Activated T-cell treated with anti-CD3 and anti-CD28 coated beads, Interleukin-2, amount 50 U/mL, for 48 hours (primary cell): Measurements from ENCODE around the gene MYO1F.
"Not testable (repeated sequence)": the region's sequence is repeated elsewhere in the genome, so short reads cannot be mapped to it uniquely, and the experiment has no call there.

Experiments used
- DNase-seq, 2 experiments: peaks; one replicate each; pipeline ENCODE4 v3.0.0-alpha.2; 2020

MYO1F gene

DNA sequence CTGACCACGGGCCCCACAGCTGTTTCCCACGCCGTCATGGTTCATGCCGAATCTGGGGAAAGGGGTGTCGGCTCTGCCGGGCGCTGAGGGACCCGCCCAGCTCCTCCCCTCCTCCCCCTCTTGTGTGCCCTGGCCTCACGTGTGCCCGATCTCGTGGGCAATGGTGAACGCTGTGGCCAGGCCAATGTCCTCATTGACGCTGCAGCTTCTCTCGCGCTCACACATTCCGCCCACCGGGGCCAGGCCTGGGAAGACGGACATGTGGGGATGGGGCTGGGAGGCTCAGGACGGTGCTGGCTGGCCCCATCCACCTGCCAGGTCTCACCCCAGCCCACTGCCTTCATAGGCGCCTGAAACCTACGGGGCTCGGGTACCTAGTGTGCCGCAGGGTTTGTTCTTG is 18.9 kb upstream of the MYO1F start:
- no peak for DNase-seq

DNA sequence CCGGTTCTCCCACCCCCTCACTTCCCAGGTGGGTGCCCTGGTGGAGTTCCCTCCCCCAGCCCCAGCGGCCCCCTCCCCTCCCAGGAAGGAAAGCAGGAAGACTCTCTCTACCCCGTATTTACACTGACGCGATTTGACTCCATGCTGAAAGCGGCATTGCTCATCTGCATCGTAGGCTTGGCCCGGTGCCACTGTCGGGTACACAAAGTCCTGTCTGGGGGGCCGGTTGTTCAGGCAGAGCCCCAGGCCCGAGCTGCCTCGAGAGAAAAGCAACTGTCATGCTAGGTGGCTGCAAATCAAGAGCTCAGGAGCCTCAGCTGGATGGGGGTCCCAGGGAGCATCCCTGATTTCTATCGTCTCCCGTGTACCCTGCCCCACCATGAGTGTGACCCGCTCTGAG is 18.4 kb upstream of the MYO1F start:
- DNase-seq: no peak

- no peak for DNase-seq
Observed at GRCh38 chr19:8593931-8594330, 16.7 kb upstream of the MYO1F start.

DNA sequence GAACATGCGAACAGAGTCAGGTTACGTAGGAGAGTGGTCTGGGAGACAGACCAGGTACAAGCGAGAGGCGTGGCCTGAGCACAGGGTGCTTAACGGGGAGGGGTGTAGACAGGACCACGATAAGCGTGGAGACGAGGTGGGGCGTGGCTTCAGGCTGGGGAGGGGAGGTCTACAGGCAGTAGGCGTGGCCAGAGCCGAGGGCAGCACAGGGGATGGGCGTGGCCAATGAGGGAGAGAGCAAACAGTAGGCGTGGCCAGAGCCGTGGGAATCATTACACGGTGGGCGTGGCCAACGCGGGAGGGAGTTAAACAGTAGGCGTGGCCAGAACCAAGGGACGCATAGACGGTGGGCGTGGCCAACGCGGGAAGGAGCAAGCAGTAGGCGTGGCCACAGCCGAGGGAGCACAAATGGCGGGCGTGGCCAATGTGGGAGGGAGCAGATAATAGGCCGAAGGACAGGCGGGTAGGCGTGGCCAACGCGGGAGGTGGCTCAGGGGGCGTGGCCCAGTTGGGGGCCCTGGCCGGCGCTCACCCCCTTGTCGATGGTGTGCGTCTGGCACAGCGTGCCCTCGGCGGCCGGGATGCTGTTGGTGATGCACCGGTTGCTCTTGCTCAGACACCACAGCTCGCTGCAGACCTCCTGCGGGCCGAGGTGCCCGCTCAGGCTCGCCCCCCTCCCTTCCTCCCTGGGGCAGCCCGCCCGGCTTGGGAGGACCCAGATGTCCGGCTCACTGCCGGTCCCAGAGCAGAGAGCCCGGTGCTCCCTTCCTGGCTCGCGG is 15.2 kb upstream of the MYO1F start:
- DNase-seq: peak; percentile 99

DNA sequence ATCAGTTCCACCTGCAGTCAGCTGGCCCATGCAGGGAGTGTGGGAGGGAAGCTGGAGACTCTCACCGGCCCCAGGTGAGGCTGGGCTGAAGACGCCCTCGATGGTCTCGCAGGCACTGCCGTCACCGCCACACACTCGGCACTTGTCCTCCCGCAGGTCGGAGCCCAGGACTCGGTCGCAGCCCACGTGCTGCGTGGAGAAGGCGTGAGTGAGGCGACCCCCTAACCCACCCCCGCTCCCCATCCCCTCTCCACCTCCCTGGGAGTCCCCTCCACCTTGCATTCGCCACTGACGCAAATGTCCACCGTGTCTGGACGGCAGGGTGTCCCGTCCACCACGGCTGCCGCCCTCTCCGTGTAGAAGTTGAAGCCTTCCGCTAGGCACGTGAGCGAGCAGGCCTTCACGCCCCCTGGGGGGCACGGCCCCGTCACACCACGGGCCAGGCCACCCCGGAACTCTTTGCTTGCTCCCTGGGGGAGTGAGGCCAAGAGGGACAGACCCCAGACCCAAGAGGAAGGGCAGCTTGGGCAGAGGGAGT is 12.0 kb upstream of the MYO1F start:
- no peak for DNase-seq

- DNase-seq: peak; percentile 75 to 77
Observed at GRCh38 chr19:8585894-8586750, 8.9 kb upstream of the MYO1F start.

DNA sequence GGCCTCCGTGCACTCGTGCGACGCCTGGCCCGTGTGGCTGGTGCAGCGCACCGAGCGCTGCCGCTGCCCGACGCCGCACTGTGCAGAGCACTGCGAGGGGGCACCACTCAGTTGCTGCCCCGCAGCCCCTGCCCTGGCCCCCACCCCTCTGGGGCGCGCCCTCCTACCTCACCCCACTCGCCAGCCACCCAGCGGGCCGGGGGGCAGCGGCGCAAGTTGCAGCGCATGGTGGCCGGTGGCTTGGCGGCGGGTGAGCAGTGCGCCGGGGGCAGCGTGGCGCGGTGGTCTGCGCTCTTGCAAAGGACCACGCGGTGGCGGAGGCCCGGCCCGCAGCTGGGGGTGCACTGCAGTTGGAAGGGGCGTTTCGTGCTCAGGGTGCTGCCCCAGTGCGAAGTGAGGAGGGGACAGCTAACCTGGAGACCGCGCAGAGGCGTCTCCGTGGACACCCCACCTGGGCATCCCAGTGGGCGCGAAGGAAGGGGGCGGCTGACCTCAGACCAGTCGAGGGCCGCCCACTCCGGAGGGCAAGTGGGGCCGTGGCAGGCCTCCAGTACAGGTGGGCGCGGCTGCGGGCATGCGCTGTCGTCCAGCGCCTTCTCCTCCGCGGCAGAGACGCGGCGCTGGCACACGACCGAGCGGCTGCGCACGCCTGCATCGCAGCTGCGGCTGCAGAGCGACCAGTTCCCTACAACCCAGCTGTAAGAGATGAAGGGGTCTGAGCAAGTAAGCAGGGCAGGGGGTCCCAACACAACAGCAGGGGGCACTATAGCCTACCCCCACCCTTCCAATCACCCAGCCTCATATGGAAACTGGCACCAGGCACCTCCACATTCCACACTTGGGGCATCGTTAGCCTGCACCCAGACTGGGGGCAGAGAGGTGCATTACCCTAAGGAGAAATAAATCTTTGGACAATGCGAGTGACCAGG is 8.0 kb upstream of the MYO1F start:
- DNase-seq: no peak

- DNase-seq: peak; percentile 90 to 92
Observed at GRCh38 chr19:8580710-8581281, 3.6 kb upstream of the MYO1F start.

DNA sequence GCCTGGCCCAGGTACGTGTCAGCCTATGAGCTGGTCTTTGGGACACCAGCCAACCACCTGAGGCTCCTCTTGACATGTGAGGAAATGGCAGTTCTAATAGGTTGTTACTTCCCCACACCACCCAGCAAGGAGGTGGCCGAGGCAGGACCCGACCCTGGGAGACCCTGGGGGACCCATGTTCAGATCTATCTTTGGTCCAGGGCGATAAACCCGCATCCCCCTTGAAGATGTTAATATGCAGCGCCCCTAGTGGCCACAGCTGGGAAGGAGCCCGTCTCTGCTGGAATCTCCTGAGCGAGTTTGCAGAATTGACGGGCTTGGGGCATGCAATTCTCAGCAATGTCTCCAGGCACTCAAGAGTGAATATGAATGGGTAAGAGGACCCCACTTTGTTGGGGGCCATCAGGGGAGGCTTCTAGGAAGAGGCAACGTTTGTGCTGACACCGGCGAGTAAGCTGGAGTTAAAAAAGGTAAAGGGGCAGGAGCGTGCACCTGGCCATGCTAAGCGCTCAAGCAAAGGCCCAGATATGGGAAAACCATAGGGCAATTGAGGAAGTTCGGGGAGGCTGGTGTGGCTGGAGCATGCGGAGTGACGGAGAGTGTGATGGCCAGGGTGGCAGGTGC is 1.5 kb upstream of the MYO1F start:
- peak; percentile 90 to 94 for DNase-seq

GRCh38 chr19:8577741-8578140 is 499 bp upstream of the MYO1F start:
- DNase-seq: no peak

DNA sequence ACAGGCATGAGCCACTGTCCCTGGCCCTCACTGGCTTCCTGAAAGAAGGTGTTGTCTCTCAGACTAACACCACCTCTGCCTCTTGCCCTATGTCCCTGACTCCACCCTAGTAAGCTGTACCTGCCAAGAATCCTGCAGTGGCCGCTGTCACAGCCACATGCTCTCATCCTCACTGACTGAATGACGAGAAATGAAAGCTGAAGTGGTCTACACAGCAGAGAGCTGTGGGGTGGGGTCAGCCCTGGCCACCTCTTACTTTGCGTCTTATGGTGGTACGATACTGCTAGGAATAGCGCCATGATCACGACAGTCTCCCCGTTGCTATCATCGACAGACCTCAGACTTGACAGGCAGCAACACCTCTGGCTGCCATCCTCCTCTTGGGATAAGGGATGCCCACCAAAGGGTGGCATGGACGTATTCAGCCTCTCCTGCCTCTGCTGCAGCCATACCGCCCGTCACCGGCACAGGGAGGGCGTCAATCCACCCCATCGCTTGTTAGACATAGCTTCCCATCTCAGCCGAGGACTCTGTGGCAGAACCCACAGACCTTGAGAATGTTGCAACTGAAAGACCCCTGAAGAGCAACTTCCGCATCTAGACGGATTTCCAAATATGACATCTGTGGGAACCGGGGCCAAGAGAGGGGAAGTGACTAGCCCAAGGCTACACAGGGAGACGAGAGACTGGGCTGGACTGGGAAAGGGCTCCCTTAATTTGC is 809 bp downstream of the MYO1F start:
- peak; percentile 52 to 53 for DNase-seq

GRCh38 chr19:8575467-8575997 is 1.7 kb downstream of the MYO1F start:
- peak; percentile 55 to 61 for DNase-seq

- not testable (repeated sequence) for DNase-seq
Observed at GRCh38 chr19:8574619-8574922, 2.7 kb downstream of the MYO1F start.

- DNase-seq: peak; percentile 35 to 48
Observed at GRCh38 chr19:8573316-8573715, 3.9 kb downstream of the MYO1F start.

DNA sequence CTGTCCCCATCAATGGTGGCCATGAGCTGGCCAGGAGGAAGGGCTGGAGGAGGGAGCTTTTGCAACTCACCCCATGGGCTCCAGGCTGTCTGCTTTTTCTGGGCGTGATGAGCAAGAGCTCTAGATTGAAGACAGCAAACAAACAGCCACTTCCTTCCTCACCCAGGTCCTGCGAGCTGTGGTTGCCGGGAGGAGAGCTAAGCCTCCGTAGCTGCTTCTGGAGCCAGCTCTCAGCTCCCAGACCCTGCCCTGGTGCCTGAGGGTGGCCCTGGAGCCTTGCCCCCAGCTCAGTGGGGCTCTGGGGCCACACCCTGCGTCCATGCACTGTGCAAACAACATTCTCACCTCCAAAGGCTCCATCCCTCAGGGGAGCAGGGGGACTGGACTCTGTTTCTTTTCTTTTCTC is 6.2 kb downstream of the MYO1F start:
- DNase-seq: peak; percentile 48 to 59

DNA sequence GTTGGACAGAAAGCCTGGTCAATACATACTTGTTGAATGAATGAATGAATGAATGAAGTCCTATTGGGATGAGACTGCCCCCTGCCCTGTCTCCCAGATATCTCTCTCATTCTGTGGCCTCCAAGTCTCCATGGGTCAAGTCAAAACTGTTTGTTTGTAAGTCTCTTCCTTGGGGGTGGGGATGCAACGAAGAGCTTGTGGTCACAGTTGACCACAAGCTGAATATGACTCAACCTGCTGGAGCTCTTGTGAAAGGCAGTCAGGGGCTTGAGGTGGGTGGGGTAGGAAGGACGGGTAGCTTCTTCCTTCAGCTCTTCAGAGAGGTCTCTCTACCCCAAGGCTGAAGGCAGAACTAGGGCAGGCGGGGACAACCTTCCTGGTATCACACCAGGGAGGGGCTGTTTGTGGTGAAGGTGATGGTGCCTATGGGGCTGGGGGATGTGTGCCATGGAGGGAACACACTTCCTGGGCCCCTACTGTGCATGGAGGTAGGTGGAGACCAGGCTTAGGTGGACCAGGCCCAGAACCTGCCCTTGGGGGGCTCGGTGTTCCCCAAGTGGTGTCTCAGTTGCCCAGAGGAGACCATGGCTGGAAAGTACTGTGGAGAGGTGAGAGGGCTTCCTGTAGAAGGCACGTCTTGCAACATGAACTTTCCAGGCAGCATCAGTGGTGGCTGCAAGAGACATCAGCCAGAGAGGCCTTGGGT is 8.0 kb downstream of the MYO1F start:
- DNase-seq: peak; percentile 66 to 72

DNA sequence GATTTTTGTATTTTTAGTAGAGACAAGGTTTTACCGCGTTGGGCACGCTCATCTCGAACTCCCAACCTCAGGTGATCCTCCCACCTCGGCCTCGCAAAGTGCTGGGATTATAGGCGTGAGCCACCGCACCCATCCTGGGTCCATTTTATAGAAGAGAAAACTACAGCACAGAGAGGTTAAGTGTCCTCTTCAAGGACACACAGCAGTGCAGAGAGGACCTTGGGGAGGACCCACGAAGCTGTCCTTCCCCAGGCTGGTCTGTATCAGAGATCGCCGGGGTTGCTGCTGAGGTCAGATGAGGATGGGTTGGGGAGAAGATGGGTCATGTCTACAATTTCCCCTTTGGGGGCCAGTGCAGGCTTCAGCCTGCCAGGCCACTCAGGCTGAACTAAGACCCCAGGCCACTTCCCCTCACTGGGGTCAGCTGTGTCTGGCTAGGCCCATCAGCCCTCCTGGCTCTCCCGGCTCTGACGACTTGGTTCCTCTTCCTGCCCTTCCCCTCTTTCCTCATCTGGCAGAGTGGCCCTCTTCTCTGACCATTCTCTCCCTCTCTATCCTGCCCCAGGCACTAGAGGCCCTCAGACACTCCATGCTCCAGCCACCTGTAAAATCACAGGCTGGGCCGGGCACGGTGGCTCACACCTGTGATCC is 9.6 kb downstream of the MYO1F start:
- no peak for DNase-seq

GRCh38 chr19:8566855-8567254 is 10.4 kb downstream of the MYO1F start:
- no peak for DNase-seq

- not testable (repeated sequence) for DNase-seq
Observed at GRCh38 chr19:8564866-8565265, 12.4 kb downstream of the MYO1F start.
